ENCODE data around the gene IGSF10.
"Not testable (repeated sequence)": the region's sequence is repeated elsewhere in the genome, so short reads cannot be mapped to it uniquely, and the experiment has no call there.

IGSF10 gene

GRCh38 chr3:151460774-151461450, at the start of gene IGSF10:
Gene IGSF10 (minus strand): TSS chr3:151461061. CDS start chr3:151458709, 2,352 bp downstream.
- DNase-seq (ENCODE audit: low read depth in 2 of 2), result no peak

- not testable (repeated sequence) for DNase-seq (ENCODE audit: low read depth in 2 of 2)
These were observed 48.7 kb upstream of the IGSF10 start for GRCh38 chr3:151509468-151510135.

- DNase-seq (ENCODE audit: low read depth in 2 of 2), result no peak
These were observed 43.7 kb upstream of the IGSF10 start for GRCh38 chr3:151504606-151505005.

- no peak for DNase-seq (ENCODE audit: low read depth in 2 of 2)
These were observed 42.2 kb upstream of the IGSF10 start for GRCh38 chr3:151503074-151503473.

GRCh38 chr3:151501923-151502632, 41.2 kb upstream of the IGSF10 start:
- DNase-seq (ENCODE audit: low read depth in 2 of 2), result no peak

- no peak for DNase-seq (ENCODE audit: low read depth in 2 of 2)
These were observed 40.5 kb upstream of the IGSF10 start for GRCh38 chr3:151501171-151501922.

- DNase-seq (ENCODE audit: low read depth in 2 of 2), result no peak
These were observed 38.3 kb upstream of the IGSF10 start for GRCh38 chr3:151499168-151499567.

- no peak for DNase-seq (ENCODE audit: low read depth in 2 of 2)
These were observed 30.7 kb upstream of the IGSF10 start for GRCh38 chr3:151491525-151491924.

GRCh38 chr3:151487833-151488232, 27.0 kb upstream of the IGSF10 start:
- not testable (repeated sequence) for DNase-seq (ENCODE audit: low read depth in 2 of 2)

- DNase-seq (ENCODE audit: low read depth in 2 of 2), result no peak
These were observed 23.2 kb upstream of the IGSF10 start for GRCh38 chr3:151483961-151484520.

GRCh38 chr3:151483488-151483887, 22.6 kb upstream of the IGSF10 start:
- no peak for DNase-seq (ENCODE audit: low read depth in 2 of 2)

- DNase-seq (ENCODE audit: low read depth in 2 of 2), result no peak
These were observed 19.6 kb upstream of the IGSF10 start for GRCh38 chr3:151480492-151480891.

GRCh38 chr3:151479452-151479851, 18.6 kb upstream of the IGSF10 start:
- no peak for DNase-seq (ENCODE audit: low read depth in 2 of 2)

GRCh38 chr3:151478335-151478697, 17.5 kb upstream of the IGSF10 start:
- DNase-seq (ENCODE audit: low read depth in 2 of 2), result no peak

- no peak for DNase-seq (ENCODE audit: low read depth in 2 of 2)
These were observed 16.9 kb upstream of the IGSF10 start for GRCh38 chr3:151477591-151478334.

GRCh38 chr3:151476344-151477018, 15.6 kb upstream of the IGSF10 start:
- no peak for DNase-seq (ENCODE audit: low read depth in 2 of 2)

- no peak for DNase-seq (ENCODE audit: low read depth in 2 of 2)
These were observed 7.5 kb upstream of the IGSF10 start for GRCh38 chr3:151468284-151468917.

GRCh38 chr3:151467069-151467468, 6.2 kb upstream of the IGSF10 start:
- DNase-seq (ENCODE audit: low read depth in 2 of 2), result no peak

- no peak for DNase-seq (ENCODE audit: low read depth in 2 of 2)
These were observed 2.1 kb upstream of the IGSF10 start for GRCh38 chr3:151462991-151463390.

GRCh38 chr3:151462278-151462780, 1.5 kb upstream of the IGSF10 start:
- no peak for DNase-seq (ENCODE audit: low read depth in 2 of 2)

Measured in stimulated activated CD4-positive, alpha-beta T cell treated with anti-CD3 and anti-CD28 coated beads, Interleukin-12 subunit alpha, Interleukin-12 subunit beta, amount 100 ng/mL, for 24 hours (primary cell).